ENCODE results near the gene PCDHB4.
"Not testable (repeated sequence)": the region's sequence is repeated elsewhere in the genome, so short reads cannot be mapped to it uniquely, and the experiment has no call there.

Gene PCDHB4

DNA sequence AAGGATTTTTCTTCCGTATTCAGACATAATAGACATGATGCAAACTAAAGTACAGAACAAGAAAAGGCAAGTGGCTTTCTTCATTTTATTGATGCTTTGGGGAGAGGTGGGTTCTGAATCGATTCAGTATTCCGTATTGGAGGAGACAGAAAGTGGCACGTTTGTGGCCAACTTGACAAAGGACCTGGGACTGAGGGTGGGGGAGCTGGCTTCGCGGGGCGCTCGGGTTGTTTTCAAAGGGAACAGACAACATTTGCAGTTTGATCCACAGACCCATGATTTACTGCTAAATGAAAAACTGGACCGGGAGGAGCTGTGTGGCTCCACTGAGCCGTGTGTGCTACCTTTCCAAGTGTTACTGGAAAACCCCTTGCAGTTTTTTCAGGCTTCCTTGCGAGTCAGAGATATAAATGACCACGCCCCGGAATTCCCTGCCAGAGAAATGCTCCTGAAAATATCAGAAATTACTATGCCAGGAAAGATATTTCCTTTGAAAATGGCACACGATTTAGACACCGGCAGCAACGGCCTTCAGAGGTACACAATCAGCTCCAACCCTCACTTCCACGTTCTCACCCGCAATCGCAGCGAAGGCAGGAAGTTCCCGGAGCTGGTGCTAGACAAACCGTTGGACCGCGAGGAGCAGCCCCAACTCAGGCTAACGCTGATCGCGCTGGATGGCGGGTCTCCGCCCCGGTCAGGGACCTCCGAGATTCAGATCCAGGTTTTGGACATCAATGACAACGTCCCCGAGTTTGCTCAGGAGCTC, 28.8 kb downstream of the PCDHB4 start:
- DNase-seq (ENCODE audit: low read depth), result no peak

DNA sequence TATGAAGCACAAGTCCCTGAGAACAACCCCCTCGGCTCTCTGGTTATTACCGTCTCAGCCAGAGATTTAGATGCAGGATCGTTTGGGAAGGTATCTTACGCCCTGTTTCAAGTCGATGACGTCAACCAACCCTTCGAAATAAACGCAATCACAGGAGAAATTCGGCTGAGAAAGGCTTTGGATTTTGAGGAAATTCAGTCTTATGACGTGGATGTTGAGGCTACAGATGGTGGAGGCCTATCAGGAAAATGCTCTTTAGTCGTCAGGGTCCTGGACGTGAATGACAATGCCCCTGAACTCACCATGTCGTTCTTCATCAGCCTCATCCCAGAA, 29.3 kb downstream of the PCDHB4 start:
- no peak for DNase-seq (ENCODE audit: low read depth)

DNA sequence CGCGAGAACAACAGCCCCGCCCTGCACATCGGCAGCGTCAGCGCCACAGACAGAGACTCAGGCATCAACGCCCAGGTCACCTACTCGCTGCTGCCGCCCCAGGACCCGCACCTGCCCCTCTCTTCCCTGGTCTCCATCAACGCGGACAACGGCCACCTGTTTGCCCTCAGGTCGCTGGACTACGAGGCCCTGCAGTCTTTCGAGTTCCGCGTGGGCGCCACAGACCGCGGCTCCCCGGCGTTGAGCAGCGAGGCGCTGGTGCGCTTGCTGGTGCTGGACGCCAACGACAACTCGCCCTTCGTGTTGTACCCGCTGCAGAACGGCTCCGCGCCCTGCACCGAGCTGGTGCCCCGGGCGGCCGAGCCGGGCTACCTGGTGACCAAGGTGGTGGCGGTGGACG, 30.0 kb downstream of the PCDHB4 start:
- DNase-seq (ENCODE audit: low read depth), result not testable (repeated sequence)

GRCh38 chr5:141152096-141152495, 30.5 kb downstream of the PCDHB4 start:
- DNase-seq (ENCODE audit: low read depth), result not testable (repeated sequence)

GRCh38 chr5:141155540-141156374, 34.1 kb downstream of the PCDHB4 start:
- DNase-seq (ENCODE audit: low read depth), result no peak

DNA sequence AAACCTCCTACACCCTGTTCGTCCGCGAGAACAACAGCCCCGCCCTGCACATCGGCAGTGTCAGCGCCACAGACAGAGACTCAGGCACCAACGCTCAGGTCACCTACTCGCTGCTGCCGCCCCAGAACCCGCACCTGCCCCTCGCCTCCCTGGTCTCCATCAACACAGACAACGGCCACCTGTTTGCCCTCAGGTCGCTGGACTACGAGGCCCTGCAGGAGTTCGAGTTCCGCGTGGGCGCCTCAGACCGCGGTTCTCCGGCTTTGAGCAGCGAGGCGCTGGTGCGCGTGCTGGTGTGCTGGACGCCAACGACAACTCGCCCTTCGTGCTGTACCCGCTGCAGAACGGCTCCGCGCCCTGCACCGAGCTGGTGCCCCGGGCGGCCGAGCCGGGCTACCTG, 35.7 kb downstream of the PCDHB4 start:
- not testable (repeated sequence) for DNase-seq (ENCODE audit: low read depth)

- not testable (repeated sequence) for DNase-seq (ENCODE audit: low read depth)
These were observed 36.3 kb downstream of the PCDHB4 start for GRCh38 chr5:141157901-141158300.

DNA sequence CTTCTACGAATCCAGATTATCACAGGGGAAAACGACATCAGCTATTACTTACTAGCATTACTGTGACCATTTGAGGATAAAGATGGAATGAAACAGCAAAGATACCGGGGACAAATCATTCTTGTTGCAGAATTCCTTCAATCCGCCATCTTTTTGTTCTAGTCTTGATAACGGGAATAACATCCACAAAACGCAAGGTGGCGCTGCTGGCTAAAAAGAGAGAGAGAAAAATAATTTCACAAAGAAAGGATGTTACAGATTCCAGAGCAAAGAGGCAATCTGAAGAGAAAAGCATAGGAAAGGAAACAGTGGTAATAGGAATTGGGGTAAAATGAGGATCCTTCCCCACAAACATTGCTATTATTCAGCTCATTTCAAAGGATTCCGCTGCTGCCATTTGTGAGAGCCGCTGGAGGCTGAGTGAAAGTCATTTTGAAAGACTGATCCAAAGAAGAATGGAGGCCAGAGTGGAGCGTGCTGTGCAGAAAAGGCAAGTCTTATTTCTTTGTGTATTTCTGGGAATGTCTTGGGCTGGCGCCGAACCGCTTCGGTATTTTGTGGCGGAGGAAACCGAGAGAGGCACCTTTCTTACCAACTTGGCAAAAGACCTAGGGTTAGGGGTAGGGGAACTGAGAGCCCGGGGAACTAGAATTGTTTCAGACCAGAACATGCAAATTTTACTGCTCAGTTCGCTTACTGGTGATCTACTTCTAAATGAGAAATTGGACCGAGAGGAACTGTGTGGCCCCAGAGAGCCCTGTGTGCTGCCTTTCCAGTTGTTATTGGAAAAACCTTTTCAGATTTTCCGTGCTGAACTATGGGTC, 51.0 kb downstream of the PCDHB4 start, which contains the start of gene PCDHB7:
Gene PCDHB7, plus strand, starts transcription at position 264 of the 824 bp plus-strand sequence. Its CDS starts 192 bp downstream, at position 456.
- DNase-seq (ENCODE audit: low read depth), result no peak

GRCh38 chr5:141174291-141175104, 52.9 kb downstream of the PCDHB4 start:
- DNase-seq (ENCODE audit: low read depth), result not testable (repeated sequence)

All from GM04504 (cell line).